ENCODE results near the gene DLG1. TPM values are rescaled to one million over a fixed set of nuclear protein-coding genes. Genes with fewer than 3 reads are reported as not detected.
"Not testable (repeated sequence)": the region's sequence is repeated elsewhere in the genome, so short reads cannot be mapped to it uniquely, and the experiment has no call there.

DLG1 gene
- total and polyA plus RNA-seq, 4 donors = 12.7 to 51.2 (median 22.3) TPM

- peaks cover 5 to 19% (median 16%) of the 10 kb centered on the region in 4 donors for H3K36me3 ChIP-seq (ENCODE audit: control insufficient read depth in 4 of 4, insufficient read depth in 3 of 4, low read depth in 1 of 4, low read length in 3 of 4)
- H3K27ac ChIP-seq (ENCODE audit: low read depth in 1 of 2, low read length in 2 of 2); H3K9me3 ChIP-seq (ENCODE audit: control insufficient read depth in 4 of 4, low read length in 3 of 4); H3K9ac ChIP-seq (ENCODE audit: low read depth in 1 of 2, low read length in 2 of 2); H3K4me1 ChIP-seq (ENCODE audit: control insufficient read depth in 4 of 4, insufficient read depth in 4 of 4, low read length in 3 of 4); H3K4me3 ChIP-seq (ENCODE audit: low read depth in 1 of 3, low read length in 3 of 3); H3K27me3 ChIP-seq (ENCODE audit: control insufficient read depth in 4 of 4, insufficient read depth in 4 of 4, low read length in 3 of 4); DNase-seq (ENCODE audit: low spot score): not testable (repeated sequence)
- WGBS = 95% methylated on average over 6 of the region's 6 CpGs
Measured at GRCh38 chr3:197051637-197052036, 246.8 kb downstream of the DLG1 start.

GRCh38 chr3:197050511-197050910 is 247.9 kb downstream of the DLG1 start:
- 92% methylated on average over 2 of the region's 2 CpGs for WGBS
- no peak overlapping the region for H3K4me3 ChIP-seq (ENCODE audit: low read depth in 1 of 3, low read length in 3 of 3)
- H3K36me3 ChIP-seq (ENCODE audit: control insufficient read depth in 4 of 4, insufficient read depth in 3 of 4, low read depth in 1 of 4, low read length in 3 of 4) = peaks cover 10 to 20% (median 15%) of the 10 kb centered on the region in 4 donors
- H3K9me3 ChIP-seq (ENCODE audit: control insufficient read depth in 4 of 4, low read length in 3 of 4) = no peaks in the 10 kb centered on the region
- no peak for TF ChIP-seq JUND (IDR thresholded peaks at IDR 0.05)
- no peak for TF ChIP-seq NR2F2 (IDR thresholded peaks at IDR 0.05)
- TF ChIP-seq REST (IDR thresholded peaks at IDR 0.05) = no peak
- no peak for TF ChIP-seq FOXA2 (IDR thresholded peaks at IDR 0.05)
- TF ChIP-seq ATF3 (IDR thresholded peaks at IDR 0.05) = no peak
- TF ChIP-seq RXRA (IDR thresholded peaks at IDR 0.05) = no peak
- TF ChIP-seq CTCF (IDR thresholded peaks at IDR 0.05; ENCODE audit: low read depth, low read length, missing input control) = no peak
- TF ChIP-seq HNF4G (IDR thresholded peaks at IDR 0.05) = no peak
- TF ChIP-seq ZBTB33 (IDR thresholded peaks at IDR 0.05) = no peak
- no peak for TF ChIP-seq MAX (IDR thresholded peaks at IDR 0.05)
- no peak for TF ChIP-seq HNF4A (conservative IDR thresholded peaks at IDR 0.05)
- no peak for TF ChIP-seq RAD21 (IDR thresholded peaks at IDR 0.05)
- no peak for TF ChIP-seq SP1 (IDR thresholded peaks at IDR 0.05)
- TF ChIP-seq YY1 (IDR thresholded peaks at IDR 0.05) = no peak
- TF ChIP-seq FOXA1 (IDR thresholded peaks at IDR 0.05) = no peak
- TF ChIP-seq EGR1 (IDR thresholded peaks at IDR 0.05; ENCODE audit: low read depth in 2 of 2) = no peak
- TF ChIP-seq GABPA (IDR thresholded peaks at IDR 0.05 in 1 of 2, conservative IDR thresholded peaks at IDR 0.05 in 1 of 2) = no peak
- TF ChIP-seq TAF1 (conservative IDR thresholded peaks at IDR 0.05) = no peak
- peaks cover 0 to 6% (median 1%) of the 10 kb centered on the region in 4 donors for H3K4me1 ChIP-seq (ENCODE audit: control insufficient read depth in 4 of 4, insufficient read depth in 4 of 4, low read length in 3 of 4)
- H3K9ac ChIP-seq (ENCODE audit: low read depth in 1 of 2, low read length in 2 of 2) = no peak overlapping the region
- H3K27ac ChIP-seq (ENCODE audit: low read depth in 1 of 2, low read length in 2 of 2) = no peak overlapping the region
- DNase-seq (ENCODE audit: low spot score) = no peak
- H3K27me3 ChIP-seq (ENCODE audit: control insufficient read depth in 4 of 4, insufficient read depth in 4 of 4, low read length in 3 of 4) = no peaks in the 10 kb centered on the region

Data from liver (tissue), 9 donors.